ENCODE data around the gene MED25. TPM values are rescaled to one million over a fixed set of nuclear protein-coding genes. Genes with fewer than 3 reads are reported as not detected.

The MED25 gene
- total RNA-seq, 1 donor from 2014 or later = 25.0 TPM

- intact Hi-C loops (cut with DNase I) = no loop called here
- TF ChIP-seq POLR2AphosphoS5 (IDR thresholded peaks at IDR 0.05; ENCODE audit: insufficient read depth in 1 of 2, low read depth in 1 of 2) (no peak), POLR2A (IDR thresholded peaks at IDR 0.05) (no peak)
- TF ChIP-seq, protein P1, sequence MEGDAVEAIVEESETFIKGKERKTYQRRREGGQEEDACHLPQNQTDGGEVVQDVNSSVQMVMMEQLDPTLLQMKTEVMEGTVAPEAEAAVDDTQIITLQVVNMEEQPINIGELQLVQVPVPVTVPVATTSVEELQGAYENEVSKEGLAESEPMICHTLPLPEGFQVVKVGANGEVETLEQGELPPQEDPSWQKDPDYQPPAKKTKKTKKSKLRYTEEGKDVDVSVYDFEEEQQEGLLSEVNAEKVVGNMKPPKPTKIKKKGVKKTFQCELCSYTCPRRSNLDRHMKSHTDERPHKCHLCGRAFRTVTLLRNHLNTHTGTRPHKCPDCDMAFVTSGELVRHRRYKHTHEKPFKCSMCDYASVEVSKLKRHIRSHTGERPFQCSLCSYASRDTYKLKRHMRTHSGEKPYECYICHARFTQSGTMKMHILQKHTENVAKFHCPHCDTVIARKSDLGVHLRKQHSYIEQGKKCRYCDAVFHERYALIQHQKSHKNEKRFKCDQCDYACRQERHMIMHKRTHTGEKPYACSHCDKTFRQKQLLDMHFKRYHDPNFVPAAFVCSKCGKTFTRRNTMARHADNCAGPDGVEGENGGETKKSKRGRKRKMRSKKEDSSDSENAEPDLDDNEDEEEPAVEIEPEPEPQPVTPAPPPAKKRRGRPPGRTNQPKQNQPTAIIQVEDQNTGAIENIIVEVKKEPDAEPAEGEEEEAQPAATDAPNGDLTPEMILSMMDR (IDR thresholded peaks at IDR 0.05) = no peak
- H3K36me3 ChIP-seq = peaks cover 0 to 30% of the 10 kb centered on the region in 2 donors
- no peak for DNase-seq (ENCODE audit: extremely low spot score in 2 of 2)
- no peaks in the 10 kb centered on the region for H3K27me3 ChIP-seq
- H3K27ac ChIP-seq = no peak overlapping the region
- H3K4me1 ChIP-seq = no peaks in the 10 kb centered on the region
- no peaks in the 10 kb centered on the region for H3K9me3 ChIP-seq
- H3K4me3 ChIP-seq = no peak overlapping the region
These were observed 8.9 kb downstream of the MED25 start for GRCh38 chr19:49827034-49827433.

- DNase-seq (ENCODE audit: extremely low spot score in 2 of 2) = no peak
- no peaks in the 10 kb centered on the region for H3K9me3 ChIP-seq
- no peak overlapping the region for H3K27ac ChIP-seq
- peaks cover 3 to 42% of the 10 kb centered on the region in 2 donors for H3K36me3 ChIP-seq
- TF ChIP-seq POLR2A (IDR thresholded peaks at IDR 0.05) (no peak), POLR2AphosphoS5 (IDR thresholded peaks at IDR 0.05; ENCODE audit: insufficient read depth in 1 of 2, low read depth in 1 of 2) (no peak)
- TF ChIP-seq, protein P1 (IDR thresholded peaks at IDR 0.05) = no peak
- intact Hi-C loops (cut with DNase I) = no loop called here
- H3K27me3 ChIP-seq = no peaks in the 10 kb centered on the region
- H3K4me3 ChIP-seq = no peak overlapping the region
- no peaks in the 10 kb centered on the region for H3K4me1 ChIP-seq
These were observed 11.1 kb downstream of the MED25 start for GRCh38 chr19:49829200-49829599.

- H3K9me3 ChIP-seq = no peaks in the 10 kb centered on the region
- H3K4me3 ChIP-seq = no peak overlapping the region
- no peak for DNase-seq (ENCODE audit: extremely low spot score in 2 of 2)
- peaks cover 3 to 48% of the 10 kb centered on the region in 2 donors for H3K36me3 ChIP-seq
- H3K4me1 ChIP-seq = no peaks in the 10 kb centered on the region
- no peak overlapping the region for H3K27ac ChIP-seq
- no peaks in the 10 kb centered on the region for H3K27me3 ChIP-seq
- intact Hi-C loops (cut with DNase I) = no loop called here
- TF ChIP-seq POLR2AphosphoS5 (IDR thresholded peaks at IDR 0.05; ENCODE audit: insufficient read depth in 1 of 2, low read depth in 1 of 2) (no peak), POLR2A (IDR thresholded peaks at IDR 0.05) (no peak)
- TF ChIP-seq, protein P1 (IDR thresholded peaks at IDR 0.05) = no peak
These were observed 11.6 kb downstream of the MED25 start for GRCh38 chr19:49829721-49830120.

DNA sequence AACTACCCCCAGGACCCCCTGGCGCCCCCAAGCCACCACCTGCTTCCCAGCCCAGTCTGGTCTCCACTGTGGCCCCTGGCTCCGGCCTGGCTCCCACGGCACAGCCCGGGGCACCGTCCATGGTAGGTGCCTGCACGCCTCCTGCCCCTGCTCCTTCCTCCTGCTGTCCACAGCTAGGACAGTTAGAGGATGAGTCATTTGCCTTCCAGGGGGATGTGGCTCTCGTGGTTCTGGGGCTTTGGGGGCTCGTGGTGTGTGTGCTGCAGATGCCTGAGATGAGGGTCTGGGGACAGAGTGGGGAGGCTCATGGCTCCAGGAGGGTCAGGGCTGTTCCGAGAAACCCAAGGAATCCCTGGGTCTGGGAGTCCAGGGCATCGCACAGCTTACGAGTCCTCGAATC is 12.7 kb downstream of the MED25 start:
- H3K27ac ChIP-seq = no peak overlapping the region
- intact Hi-C loops (cut with DNase I) = no loop called here
- no peaks in the 10 kb centered on the region for H3K27me3 ChIP-seq
- peaks cover 3 to 58% of the 10 kb centered on the region in 2 donors for H3K36me3 ChIP-seq
- TF ChIP-seq POLR2AphosphoS5 (IDR thresholded peaks at IDR 0.05; ENCODE audit: insufficient read depth in 1 of 2, low read depth in 1 of 2) = no peak
- TF ChIP-seq POLR2A (IDR thresholded peaks at IDR 0.05) = no peak
- TF ChIP-seq, protein P1 (IDR thresholded peaks at IDR 0.05) = no peak
- H3K9me3 ChIP-seq = no peaks in the 10 kb centered on the region
- no peak overlapping the region for H3K4me3 ChIP-seq
- H3K4me1 ChIP-seq = no peaks in the 10 kb centered on the region
- no peak for DNase-seq (ENCODE audit: extremely low spot score in 2 of 2)

- TF ChIP-seq, protein P1 (IDR thresholded peaks at IDR 0.05) = no peak
- TF ChIP-seq POLR2AphosphoS5 (IDR thresholded peaks at IDR 0.05; ENCODE audit: insufficient read depth in 1 of 2, low read depth in 1 of 2) = no peak
- no peak for TF ChIP-seq POLR2A (IDR thresholded peaks at IDR 0.05)
- intact Hi-C loops (cut with DNase I) = no loop called here
- no peak for DNase-seq (ENCODE audit: extremely low spot score in 2 of 2)
- Histone ChIP-seq H3K4me3 (no peak overlapping the region), H3K27me3 (no peaks in the 10 kb centered on the region), H3K36me3 (peaks cover 3 to 66% of the 10 kb centered on the region in 2 donors), H3K4me1 (no peaks in the 10 kb centered on the region), H3K9me3 (no peaks in the 10 kb centered on the region), H3K27ac (no peak overlapping the region)
These were observed 13.5 kb downstream of the MED25 start for GRCh38 chr19:49831592-49831991.

All from vagina (tissue), 2 donors.